Uterus (tissue), 4 donors: ENCODE results near the gene CYP2R1. TPM values are rescaled to one million over a fixed set of nuclear protein-coding genes. Genes with fewer than 3 reads are reported as not detected.

Experiments
- DNase-seq, 2 donors: peaks; one replicate each; pipeline ENCODE4 v3.0.0-alpha.2; 2019 to 2020
- H3K27ac ChIP-seq, 2 donors: fragments of 200-600 bp; sonication (generic); 1 replicate in 1 of 2; 2 replicates in 1 of 2; pipeline ENCODE4 v1.5.1; 2016 to 2018
- H3K27me3 ChIP-seq, 2 donors: fragments of 200-600 bp; sonication (generic); one replicate each; pipeline ENCODE4 v1.5.1; 2018 to 2019; ENCODE audit warnings: control low read depth in 1 of 2
- H3K36me3 ChIP-seq, 2 donors: fragments of 200-600 bp; sonication (generic); one replicate each; pipeline ENCODE4 v1.5.1; 2019; ENCODE audit warnings: control low read depth in 1 of 2
- H3K4me1 ChIP-seq, 2 donors: fragments of 200-600 bp; sonication (generic); one replicate each; pipeline ENCODE4 v1.5.1; 2018 to 2019; ENCODE audit warnings: control low read depth in 1 of 2
- H3K4me3 ChIP-seq, 2 donors: fragments of 200-600 bp; sonication (generic); 1 replicate in 1 of 2; 2 replicates in 1 of 2; pipeline ENCODE4 v1.5.1; 2018 to 2019; ENCODE audit warnings: mild to moderate bottlenecking in 1 of 2
- H3K9me3 ChIP-seq, 2 donors: fragments of 200-600 bp; sonication (generic); one replicate each; pipeline ENCODE4 v1.5.1; 2019; ENCODE audit warnings: control low read depth in 1 of 2
- POLR2A ChIP-seq, 2 donors: fragments of 450-650 bp; IDR thresholded peaks; one replicate each; pipeline ENCODE4 v1.6.1; 2016; ENCODE audit warnings: antibody characterized with exemption in 2 of 2, mild to moderate bottlenecking in 1 of 2, moderate library complexity in 1 of 2
- intact Hi-C: fragments of 100-400 bp; cut with DNase I; formaldehyde crosslinking; loops from one replicate; pipeline ENCODE4 v1.15.1; 2023; ENCODE audit warnings: low total_unique reads
- total RNA-seq, 4 donors: library from RNA; depleted of rRNA in 3 of 4; stranded (reverse); fragments of >200 nt in 3 of 4; gene quantifications; one replicate each; pipeline versions ENCODE4 v1.1.0 to v1.2.4, GENCODE V29; 2014 to 2023
- TF ChIP-seq, protein P1 (sequence below), 4 experiments: fragments of 200-600 bp in 2 of 4; fragments of 450-650 bp in 2 of 4; sonication (generic) in 2 of 4; IDR thresholded peaks; one replicate each; pipeline ENCODE4 v1.5.1; 2016 to 2019; ENCODE audit warnings: antibody characterized with exemption in 4 of 4, mild to moderate bottlenecking in 2 of 4, moderate library complexity in 1 of 4
- donor health status: DM: yes; HTN: yes; CAD: no.

Gene CYP2R1
- total RNA-seq, 4 donors from 2014 or later, result 5.6 to 20.6 (median 12.9) TPM

DNA sequence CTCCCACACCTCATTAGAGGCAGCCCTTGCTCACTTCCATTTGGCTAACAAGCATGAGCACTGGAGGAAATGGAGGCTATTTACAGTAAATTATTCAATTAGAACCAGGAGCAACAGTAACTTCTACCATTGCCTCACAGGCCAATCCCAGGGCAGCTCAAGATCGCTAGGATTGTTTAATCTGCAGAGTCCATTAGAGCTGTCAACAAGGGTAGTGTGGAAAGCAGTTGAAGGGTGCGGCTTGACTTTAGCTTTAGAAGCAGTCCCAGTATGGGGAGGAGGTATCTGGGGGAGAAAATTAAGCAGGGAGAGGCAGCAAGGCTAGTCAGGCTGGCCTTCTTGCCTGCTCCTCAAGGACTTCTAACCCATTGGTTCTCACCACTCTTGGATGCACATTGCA, 38.3 kb upstream of the CYP2R1 start:
- H3K9me3 ChIP-seq, result no peaks in the 10 kb centered on the region
- TF ChIP-seq POLR2A (IDR thresholded peaks at IDR 0.05), result no peak
- TF ChIP-seq, protein P1, sequence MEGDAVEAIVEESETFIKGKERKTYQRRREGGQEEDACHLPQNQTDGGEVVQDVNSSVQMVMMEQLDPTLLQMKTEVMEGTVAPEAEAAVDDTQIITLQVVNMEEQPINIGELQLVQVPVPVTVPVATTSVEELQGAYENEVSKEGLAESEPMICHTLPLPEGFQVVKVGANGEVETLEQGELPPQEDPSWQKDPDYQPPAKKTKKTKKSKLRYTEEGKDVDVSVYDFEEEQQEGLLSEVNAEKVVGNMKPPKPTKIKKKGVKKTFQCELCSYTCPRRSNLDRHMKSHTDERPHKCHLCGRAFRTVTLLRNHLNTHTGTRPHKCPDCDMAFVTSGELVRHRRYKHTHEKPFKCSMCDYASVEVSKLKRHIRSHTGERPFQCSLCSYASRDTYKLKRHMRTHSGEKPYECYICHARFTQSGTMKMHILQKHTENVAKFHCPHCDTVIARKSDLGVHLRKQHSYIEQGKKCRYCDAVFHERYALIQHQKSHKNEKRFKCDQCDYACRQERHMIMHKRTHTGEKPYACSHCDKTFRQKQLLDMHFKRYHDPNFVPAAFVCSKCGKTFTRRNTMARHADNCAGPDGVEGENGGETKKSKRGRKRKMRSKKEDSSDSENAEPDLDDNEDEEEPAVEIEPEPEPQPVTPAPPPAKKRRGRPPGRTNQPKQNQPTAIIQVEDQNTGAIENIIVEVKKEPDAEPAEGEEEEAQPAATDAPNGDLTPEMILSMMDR (IDR thresholded peaks at IDR 0.05), result no peak
- no peak overlapping the region for H3K4me3 ChIP-seq
- H3K27ac ChIP-seq, result no peak overlapping the region
- H3K27me3 ChIP-seq, result no peaks in the 10 kb centered on the region
- H3K4me1 ChIP-seq, result no peaks in the 10 kb centered on the region
- DNase-seq, result no peak
- H3K36me3 ChIP-seq, result no peaks in the 10 kb centered on the region
- intact Hi-C loops, result no loop called here

DNA sequence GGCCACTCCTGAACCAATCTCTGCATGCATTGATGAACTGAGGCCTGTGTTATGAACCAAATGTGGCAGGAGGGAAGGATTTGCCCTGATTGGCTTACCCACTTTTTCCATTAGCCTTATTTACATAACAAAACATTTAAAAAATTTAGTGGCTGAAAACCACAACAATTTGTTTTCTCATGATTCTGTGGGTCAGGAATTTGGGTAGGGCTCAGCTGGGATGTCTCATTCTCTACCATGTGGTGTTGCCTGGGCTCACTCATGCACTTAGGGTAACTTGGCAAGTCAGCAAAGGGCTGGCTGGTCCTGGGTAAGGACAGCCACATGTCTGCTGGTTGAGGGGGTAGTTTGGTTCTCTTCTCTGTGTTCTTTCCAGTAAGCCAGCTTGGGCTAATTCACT, 35.1 kb upstream of the CYP2R1 start:
- Histone ChIP-seq H3K36me3 (no peaks in the 10 kb centered on the region), H3K4me1 (no peaks in the 10 kb centered on the region), H3K27me3 (no peaks in the 10 kb centered on the region), H3K27ac (no peak overlapping the region), H3K4me3 (no peak overlapping the region), H3K9me3 (no peaks in the 10 kb centered on the region)
- TF ChIP-seq POLR2A (IDR thresholded peaks at IDR 0.05), result no peak
- intact Hi-C loops, result no loop called here
- no peak for DNase-seq

DNA sequence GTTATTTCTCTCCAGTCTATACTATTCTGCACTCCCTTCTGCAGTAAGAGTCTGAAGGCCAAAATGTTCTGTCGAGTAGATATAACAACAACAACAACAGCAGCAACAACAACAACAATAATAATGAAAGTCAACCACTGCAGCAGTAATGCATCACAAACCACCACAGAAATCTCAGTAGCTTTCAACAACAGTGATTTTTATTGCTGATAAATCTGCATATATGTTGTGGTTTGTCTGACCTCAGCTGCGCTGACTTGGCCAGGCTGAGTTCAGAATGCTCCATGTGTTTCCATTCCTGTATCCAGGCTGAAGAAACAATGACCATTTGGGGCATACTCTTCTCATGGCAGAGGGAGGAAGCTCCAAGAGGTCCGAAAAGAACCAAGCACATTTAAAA, 32.3 kb upstream of the CYP2R1 start:
- no peak overlapping the region for H3K27ac ChIP-seq
- no peak for TF ChIP-seq POLR2A (IDR thresholded peaks at IDR 0.05)
- TF ChIP-seq, protein P1 (IDR thresholded peaks at IDR 0.05), result no peak
- no peaks in the 10 kb centered on the region for H3K4me1 ChIP-seq
- intact Hi-C loops, result no loop called here
- H3K9me3 ChIP-seq, result no peaks in the 10 kb centered on the region
- H3K36me3 ChIP-seq, result no peaks in the 10 kb centered on the region
- H3K27me3 ChIP-seq, result no peaks in the 10 kb centered on the region
- no peak for DNase-seq
- H3K4me3 ChIP-seq, result no peak overlapping the region

DNA sequence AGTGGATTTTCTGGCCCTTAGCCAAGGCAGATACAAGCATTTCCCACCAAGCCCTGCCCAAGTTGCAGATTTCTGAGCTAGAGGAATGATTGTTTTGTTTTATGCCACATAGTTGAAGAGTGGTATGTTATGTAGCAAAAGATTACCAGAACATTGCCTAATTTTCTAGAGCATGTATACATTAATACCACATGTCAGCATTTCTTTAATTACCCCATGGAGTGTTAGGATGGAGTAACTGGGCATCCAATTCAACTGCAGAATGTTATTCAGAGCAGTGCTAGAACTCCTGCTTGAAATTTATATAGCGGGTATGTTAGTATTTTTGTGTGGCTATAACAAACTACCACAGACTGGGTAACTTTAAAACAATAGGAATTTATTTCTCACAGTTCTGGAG, 24.4 kb upstream of the CYP2R1 start:
- no peak for TF ChIP-seq POLR2A (IDR thresholded peaks at IDR 0.05)
- TF ChIP-seq, protein P1 (IDR thresholded peaks at IDR 0.05), result no peak
- no peak for DNase-seq
- H3K4me3 ChIP-seq, result no peak overlapping the region
- no peaks in the 10 kb centered on the region for H3K9me3 ChIP-seq
- H3K36me3 ChIP-seq, result no peaks in the 10 kb centered on the region
- peaks cover 0 to under 1% of the 10 kb centered on the region in 2 donors for H3K27me3 ChIP-seq
- intact Hi-C loops, result no loop called here
- H3K4me1 ChIP-seq, result no peaks in the 10 kb centered on the region
- H3K27ac ChIP-seq, result no peak overlapping the region

DNA sequence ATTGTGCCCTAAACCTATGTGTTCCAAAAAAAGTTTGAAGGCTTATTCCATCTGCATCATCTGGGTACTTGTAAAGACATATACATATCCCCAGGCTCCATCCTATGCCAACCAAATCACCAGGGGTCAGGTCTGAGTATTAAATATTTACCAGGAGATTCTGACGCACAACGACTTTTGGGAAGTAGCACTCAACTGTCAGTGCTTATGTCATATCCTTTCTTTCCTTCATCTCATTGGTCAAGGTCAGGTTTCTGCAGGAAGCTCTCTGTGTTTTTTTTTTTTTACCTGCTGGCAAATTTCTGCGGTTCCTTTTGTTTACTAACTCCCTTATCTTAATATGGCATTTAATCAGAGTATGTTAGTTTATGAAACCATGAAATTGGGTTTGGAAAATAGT, 22.5 kb upstream of the CYP2R1 start:
- TF ChIP-seq, protein P1 (IDR thresholded peaks at IDR 0.05), result no peak
- TF ChIP-seq POLR2A (IDR thresholded peaks at IDR 0.05), result no peak
- DNase-seq, result no peak
- H3K27me3 ChIP-seq, result peaks cover 0 to 4% of the 10 kb centered on the region in 2 donors

More for the DNA sequence above, 22.5 kb upstream of the CYP2R1 start:
- intact Hi-C loops, result no loop called here
- no peak overlapping the region for H3K27ac ChIP-seq
- H3K9me3 ChIP-seq, result no peaks in the 10 kb centered on the region
- H3K4me1 ChIP-seq, result no peaks in the 10 kb centered on the region
- H3K4me3 ChIP-seq, result no peak overlapping the region
- no peaks in the 10 kb centered on the region for H3K36me3 ChIP-seq
